DND-41 (cell line): ENCODE results near the gene OR5AU1.
A peak's percentile ranks its signal among the peaks of the same experiment; 100 is the strongest.

ENCODE experiments used
- ATAC-seq: fragments of 200-7000 bp; cut with Tn5 transposase; 3 replicates; pipeline ENCODE4 v1.9.1; 2021; ENCODE audit warnings: low read depth; ENCODE audit not compliant: insufficient read depth
- DNase-seq: peaks from one replicate; pipeline ENCODE4 v3.0.0-alpha.2; 2020
- H2AFZ ChIP-seq: 2 replicates; pipeline ENCODE4 v1.6.0; 2012; ENCODE audit warnings: low read depth, low read length
- H3K27ac ChIP-seq: 2 replicates; pipeline ENCODE4 v1.5.1; 2012; ENCODE audit warnings: low read length, inconsistent platforms
- H3K27me3 ChIP-seq: fragments of 200-600 bp; sonication (generic); 2 replicates; pipeline ENCODE4 v1.6.0; 2012; ENCODE audit warnings: low read length, mild to moderate bottlenecking, inconsistent platforms; ENCODE audit not compliant: insufficient read depth, poor library complexity
- H3K36me3 ChIP-seq: 2 replicates; pipeline ENCODE4 v1.5.1; 2012; ENCODE audit warnings: low read length, inconsistent platforms; ENCODE audit not compliant: insufficient read depth
- H3K4me1 ChIP-seq: 2 replicates; pipeline ENCODE4 v1.5.1; 2012; ENCODE audit warnings: mild to moderate bottlenecking, low read length; ENCODE audit not compliant: insufficient read depth
- H3K4me2 ChIP-seq: 2 replicates; pipeline ENCODE4 v1.6.0; 2012; ENCODE audit warnings: mild to moderate bottlenecking, moderate library complexity, low read length, inconsistent platforms; ENCODE audit not compliant: insufficient read depth
- H3K4me3 ChIP-seq, 2 experiments: fragments of 200-600 bp in 1 of 2; shearing (Covaris generic) in 1 of 2; 2 replicates each; pipeline ENCODE4 v1.5.1; 2012 to 2016; ENCODE audit warnings: inconsistent platforms in 2 of 2, low read length in 2 of 2, mild to moderate bottlenecking in 2 of 2, low read depth in 1 of 2, moderate library complexity in 1 of 2
- H3K79me2 ChIP-seq: 2 replicates; pipeline ENCODE4 v1.6.0; 2012; ENCODE audit warnings: low read length, inconsistent platforms; ENCODE audit not compliant: insufficient read depth
- H3K9ac ChIP-seq: 2 replicates; pipeline ENCODE4 v1.6.0; 2012; ENCODE audit warnings: low read depth, mild to moderate bottlenecking, inconsistent platforms, low read length, moderate library complexity
- H3K9me3 ChIP-seq: 2 replicates; pipeline ENCODE4 v1.5.1; 2012; ENCODE audit warnings: low read length, moderate library complexity, mild to moderate bottlenecking, inconsistent platforms; ENCODE audit not compliant: insufficient read depth, severe bottlenecking
- H4K20me1 ChIP-seq: 2 replicates; pipeline ENCODE4 v1.6.0; 2012; ENCODE audit warnings: low read length; ENCODE audit not compliant: insufficient read depth
- EZH2 ChIP-seq: IDR thresholded peaks from 3 replicates; pipeline ENCODE4 v1.6.1; 2012; ENCODE audit warnings: borderline replicate concordance, low read depth, mild to moderate bottlenecking, moderate library complexity, low read length, inconsistent platforms; ENCODE audit not compliant: severe bottlenecking
- TF ChIP-seq, protein P1 (sequence below): IDR thresholded peaks from 2 replicates; pipeline ENCODE4 v1.5.1; 2012; ENCODE audit warnings: borderline replicate concordance, low read length, moderate library complexity, mild to moderate bottlenecking; ENCODE audit not compliant: poor library complexity, severe bottlenecking; ENCODE audit errors: extremely low read depth

The OR5AU1 gene

DNA sequence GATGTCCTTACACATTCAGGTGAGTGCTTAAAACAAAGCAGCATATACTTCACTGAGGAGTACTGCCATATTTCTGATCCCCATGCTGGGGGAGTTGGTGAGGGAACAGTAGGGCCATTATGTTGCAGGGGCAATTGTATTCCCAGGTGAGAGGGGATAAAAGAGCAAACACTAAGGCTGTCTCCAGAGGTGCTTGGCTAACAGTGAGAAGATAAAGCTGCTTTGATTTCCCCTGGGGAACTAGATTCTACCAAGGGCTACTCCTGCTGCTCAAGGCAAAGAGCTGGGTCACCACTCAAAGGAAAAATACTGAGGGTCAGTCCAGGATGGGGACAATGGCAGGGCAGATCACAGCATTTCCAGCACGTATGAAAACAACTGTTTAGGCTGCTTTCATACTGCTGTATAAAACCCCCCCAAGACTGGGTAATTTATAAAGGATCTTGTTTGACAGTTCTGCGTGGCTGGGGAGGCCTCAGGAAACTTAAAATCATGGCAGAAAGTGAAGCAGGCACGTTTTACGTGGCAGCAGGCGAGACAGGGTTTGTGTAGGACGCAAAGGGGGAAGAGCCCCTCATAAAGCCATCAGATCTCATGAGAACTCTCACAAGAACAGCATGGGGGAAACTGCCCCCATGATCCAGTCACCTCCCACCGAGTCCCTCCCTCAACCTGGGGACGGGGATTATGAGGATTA lies 47.8 kb upstream of the OR5AU1 start:
- H3K79me2 ChIP-seq, result no peaks in the 10 kb centered on the region
- no peak overlapping the region for H3K4me2 ChIP-seq
- no peaks in the 10 kb centered on the region for H3K27me3 ChIP-seq
- no peak overlapping the region for H3K27ac ChIP-seq
- no peaks in the 10 kb centered on the region for H3K9me3 ChIP-seq
- no peak overlapping the region for H3K4me3 ChIP-seq
- H3K9ac ChIP-seq, result no peak overlapping the region
- no peaks in the 10 kb centered on the region for H3K4me1 ChIP-seq
- ATAC-seq (peak; percentile 16), DNase-seq (no peak)
- peaks cover 13% of the 10 kb centered on the region; the same call in 1 of the 2 replicates for H4K20me1 ChIP-seq
- peaks cover 21% of the 10 kb centered on the region for H3K36me3 ChIP-seq
- H2AFZ ChIP-seq, result no peak overlapping the region
- TF ChIP-seq EZH2, result no peak
- TF ChIP-seq, protein P1, sequence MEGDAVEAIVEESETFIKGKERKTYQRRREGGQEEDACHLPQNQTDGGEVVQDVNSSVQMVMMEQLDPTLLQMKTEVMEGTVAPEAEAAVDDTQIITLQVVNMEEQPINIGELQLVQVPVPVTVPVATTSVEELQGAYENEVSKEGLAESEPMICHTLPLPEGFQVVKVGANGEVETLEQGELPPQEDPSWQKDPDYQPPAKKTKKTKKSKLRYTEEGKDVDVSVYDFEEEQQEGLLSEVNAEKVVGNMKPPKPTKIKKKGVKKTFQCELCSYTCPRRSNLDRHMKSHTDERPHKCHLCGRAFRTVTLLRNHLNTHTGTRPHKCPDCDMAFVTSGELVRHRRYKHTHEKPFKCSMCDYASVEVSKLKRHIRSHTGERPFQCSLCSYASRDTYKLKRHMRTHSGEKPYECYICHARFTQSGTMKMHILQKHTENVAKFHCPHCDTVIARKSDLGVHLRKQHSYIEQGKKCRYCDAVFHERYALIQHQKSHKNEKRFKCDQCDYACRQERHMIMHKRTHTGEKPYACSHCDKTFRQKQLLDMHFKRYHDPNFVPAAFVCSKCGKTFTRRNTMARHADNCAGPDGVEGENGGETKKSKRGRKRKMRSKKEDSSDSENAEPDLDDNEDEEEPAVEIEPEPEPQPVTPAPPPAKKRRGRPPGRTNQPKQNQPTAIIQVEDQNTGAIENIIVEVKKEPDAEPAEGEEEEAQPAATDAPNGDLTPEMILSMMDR, result no peak

DNA sequence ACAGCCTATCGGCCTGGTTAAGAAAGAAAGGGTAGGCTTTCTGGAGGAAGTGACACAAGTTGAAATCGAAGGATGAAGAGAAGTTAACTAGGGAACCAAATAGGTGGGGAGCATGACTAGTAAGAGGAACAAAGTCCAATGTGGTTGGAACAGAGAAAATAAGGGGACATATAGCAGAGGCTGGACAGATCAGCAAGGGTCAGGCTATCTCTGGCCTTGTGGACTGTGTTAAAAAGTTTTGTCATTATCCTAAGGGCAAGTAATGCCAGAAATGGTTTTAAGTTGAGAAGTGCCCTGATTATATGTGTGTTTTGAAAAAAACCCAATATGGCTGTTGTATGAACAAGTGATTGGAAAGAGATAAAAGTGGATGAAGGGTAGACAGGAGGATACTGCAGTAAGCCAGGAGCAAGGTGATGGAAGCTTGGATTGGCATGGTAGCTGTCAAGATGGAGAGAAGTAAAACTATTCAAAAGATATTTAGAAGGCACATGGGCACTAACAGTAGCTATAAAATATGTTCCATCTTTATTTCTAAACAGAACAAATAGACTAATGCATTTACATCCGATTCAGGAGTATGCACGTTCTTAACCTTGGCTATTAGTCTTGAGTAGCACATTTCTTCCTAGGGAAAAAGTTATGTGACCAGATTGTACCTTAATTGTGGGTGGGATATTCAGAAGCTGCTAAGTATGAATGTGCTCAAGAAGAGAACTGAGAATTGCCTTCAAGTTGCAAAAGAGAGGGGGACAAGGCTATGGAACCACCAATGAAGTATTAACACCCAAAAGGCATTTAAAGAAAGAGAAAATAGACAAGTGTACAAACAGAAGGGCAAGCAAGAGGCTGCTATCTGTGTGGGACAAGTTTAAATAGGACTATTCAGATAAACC lies 46.8 kb upstream of the OR5AU1 start:
- peaks cover 6% of the 10 kb centered on the region; the same call in 1 of the 2 replicates for H4K20me1 ChIP-seq
- H3K4me2 ChIP-seq, result no peak overlapping the region
- DNase-seq (no peak), ATAC-seq (no peak)
- TF ChIP-seq, protein P1, result no peak
- no peak for TF ChIP-seq EZH2
- no peaks in the 10 kb centered on the region for H3K27me3 ChIP-seq
- H3K4me3 ChIP-seq, result no peak overlapping the region
- no peaks in the 10 kb centered on the region for H3K79me2 ChIP-seq
- H3K36me3 ChIP-seq, result peaks cover 12% of the 10 kb centered on the region; the same call in 1 of the 2 replicates
- H3K27ac ChIP-seq, result no peak overlapping the region
- no peak overlapping the region for H2AFZ ChIP-seq
- H3K4me1 ChIP-seq, result no peaks in the 10 kb centered on the region
- H3K9me3 ChIP-seq, result no peaks in the 10 kb centered on the region
- H3K9ac ChIP-seq, result no peak overlapping the region

DNA sequence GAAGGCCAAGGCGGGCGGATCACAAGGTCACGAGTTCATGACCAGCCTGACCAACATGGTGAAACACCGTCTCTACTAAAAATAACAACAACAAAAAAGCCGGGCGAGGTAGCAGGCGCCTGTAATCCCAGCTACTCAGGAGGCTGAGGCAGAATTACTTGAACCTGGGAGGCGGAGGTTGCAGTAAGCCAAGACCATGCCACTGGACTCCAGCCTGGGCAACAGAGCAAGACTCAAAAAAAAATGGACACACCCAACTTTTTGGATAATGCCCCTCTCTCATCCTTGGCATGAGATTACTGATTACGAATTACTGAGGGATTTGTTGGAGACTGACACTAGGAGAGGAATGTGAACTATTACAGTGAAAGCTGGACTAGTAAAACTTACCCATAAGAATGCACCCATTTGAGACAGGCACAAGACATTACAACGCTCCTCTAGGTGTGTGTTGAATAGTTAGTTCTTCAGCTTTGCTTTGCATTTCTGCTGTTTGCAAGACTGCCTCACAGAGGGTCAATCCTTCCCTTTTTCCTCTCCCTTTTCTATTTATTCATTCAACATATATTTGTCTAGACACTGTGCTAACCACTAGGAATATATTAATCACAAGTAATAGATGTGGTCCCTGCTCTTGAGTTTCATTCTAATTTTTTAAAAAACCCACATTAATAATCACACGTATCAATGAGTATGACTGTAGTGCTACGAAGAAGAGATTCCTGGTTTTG lies 46.0 kb upstream of the OR5AU1 start:
- H3K36me3 ChIP-seq, result peaks cover 4% of the 10 kb centered on the region; the same call in 1 of the 2 replicates
- H3K4me3 ChIP-seq, result no peak overlapping the region
- H2AFZ ChIP-seq, result no peak overlapping the region
- H3K27me3 ChIP-seq, result no peaks in the 10 kb centered on the region
- H3K27ac ChIP-seq, result no peak overlapping the region
- DNase-seq, result no peak
- no peaks in the 10 kb centered on the region for H3K79me2 ChIP-seq
- no peaks in the 10 kb centered on the region for H3K4me1 ChIP-seq
- ATAC-seq, result no peak
- H3K4me2 ChIP-seq, result no peak overlapping the region
- no peaks in the 10 kb centered on the region for H3K9me3 ChIP-seq
- no peak for TF ChIP-seq EZH2
- TF ChIP-seq, protein P1, result no peak
- peaks cover 6% of the 10 kb centered on the region; the same call in 1 of the 2 replicates for H4K20me1 ChIP-seq
- H3K9ac ChIP-seq, result no peak overlapping the region
